Thyroid gland (tissue), 4 donors: ENCODE measurements around the gene NUBPL. TPM values are rescaled to one million over a fixed set of nuclear protein-coding genes. Genes with fewer than 3 reads are reported as not detected.

Experiments used
- DNase-seq, 2 donors: peaks; one replicate each; pipeline ENCODE4 v3.0.0-alpha.2; 2019
- H3K27ac ChIP-seq, 3 donors: fragments of 200-600 bp; sonication (generic); 1 replicate in 2 of 3; 2 replicates in 1 of 3; pipeline ENCODE4 v1.5.1; 2016 to 2019; ENCODE audit warnings: mild to moderate bottlenecking in 1 of 3, moderate library complexity in 1 of 3
- H3K27me3 ChIP-seq: fragments of 200-600 bp; sonication (generic); one replicate; pipeline ENCODE4 v1.5.1; 2019
- H3K36me3 ChIP-seq, 2 donors: fragments of 200-600 bp; sonication (generic); one replicate each; pipeline ENCODE4 v1.5.1; 2016 to 2019
- H3K4me1 ChIP-seq, 2 donors: fragments of 200-600 bp; sonication (generic); one replicate each; pipeline ENCODE4 v1.5.1; 2017 to 2019
- H3K4me3 ChIP-seq, 3 donors: fragments of 200-600 bp; sonication (generic); replicated peaks in 1 of 3; 1 replicate in 2 of 3; 2 replicates in 1 of 3; pipeline ENCODE4 v1.5.1; 2016; ENCODE audit warnings: mild to moderate bottlenecking in 1 of 3
- H3K9me3 ChIP-seq: fragments of 200-600 bp; sonication (generic); one replicate; pipeline ENCODE4 v1.5.1; 2017
- POLR2A ChIP-seq, 2 donors: fragments of 450-650 bp; IDR thresholded peaks; one replicate each; pipeline ENCODE4 v1.6.1; 2017; ENCODE audit warnings: antibody characterized with exemption in 2 of 2, mild to moderate bottlenecking in 2 of 2, moderate library complexity in 1 of 2
- WGBS, 2 donors: methylation state at CpG; one replicate each; pipeline ENCODE4 v1.1.5; 2017; 5-methylcytosine and 5-hydroxymethylcytosine counted together
- intact Hi-C: fragments of 100-400 bp; cut with DNase I; formaldehyde crosslinking; loops from one replicate; pipeline ENCODE4 v1.15.1; 2023
- total RNA-seq, 4 donors: library from RNA; depleted of rRNA; stranded (reverse); fragments of >200 nt; gene quantifications; one replicate each; pipeline ENCODE4 v1.2.3, GENCODE V29; 2016
- TF ChIP-seq, protein P1 (sequence below), 6 experiments: fragments of 200-600 bp in 3 of 6; fragments of 450-650 bp in 3 of 6; sonication (generic) in 3 of 6; IDR thresholded peaks; one replicate each; pipeline ENCODE4 v1.5.1; 2016 to 2019; ENCODE audit warnings: antibody characterized with exemption in 6 of 6, mild to moderate bottlenecking in 2 of 6, inconsistent platforms in 1 of 6, moderate library complexity in 1 of 6

Gene NUBPL
- total RNA-seq, 4 donors from 2014 or later, result 12.0 to 27.1 (median 14.2) TPM

DNA sequence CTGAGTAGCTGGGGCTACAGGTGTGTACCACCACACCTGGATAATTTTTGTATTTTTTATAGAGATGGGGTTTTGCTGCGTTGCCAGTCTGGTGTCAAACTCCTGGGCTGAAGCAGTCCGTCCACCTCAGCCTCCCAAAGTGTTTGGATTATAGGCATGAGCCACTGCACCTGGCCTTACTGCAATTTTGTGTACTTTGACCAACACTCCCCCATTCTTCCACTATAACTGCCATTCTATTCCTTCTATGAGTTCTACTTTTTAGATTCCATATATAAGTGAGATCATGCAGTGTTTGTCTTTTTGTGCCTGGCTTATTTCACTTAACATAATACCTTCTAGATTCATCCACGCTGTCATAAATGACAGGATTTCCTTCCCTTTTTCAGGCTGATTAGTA is 199.1 kb downstream of the NUBPL start:
- no peak for DNase-seq
- intact Hi-C loops, result no loop called here
- Histone ChIP-seq H3K4me3 (no peak overlapping the region), H3K27me3 (no peaks in the 10 kb centered on the region), H3K4me1 (no peaks in the 10 kb centered on the region), H3K27ac (no peak overlapping the region), H3K9me3 (no peaks in the 10 kb centered on the region), H3K36me3 (no peaks in the 10 kb centered on the region)
- 63 to 65% methylated on average over 3 of the region's 3 CpGs for WGBS, 2 donors
- TF ChIP-seq POLR2A (IDR thresholded peaks at IDR 0.05), result no peak
- TF ChIP-seq, protein P1, sequence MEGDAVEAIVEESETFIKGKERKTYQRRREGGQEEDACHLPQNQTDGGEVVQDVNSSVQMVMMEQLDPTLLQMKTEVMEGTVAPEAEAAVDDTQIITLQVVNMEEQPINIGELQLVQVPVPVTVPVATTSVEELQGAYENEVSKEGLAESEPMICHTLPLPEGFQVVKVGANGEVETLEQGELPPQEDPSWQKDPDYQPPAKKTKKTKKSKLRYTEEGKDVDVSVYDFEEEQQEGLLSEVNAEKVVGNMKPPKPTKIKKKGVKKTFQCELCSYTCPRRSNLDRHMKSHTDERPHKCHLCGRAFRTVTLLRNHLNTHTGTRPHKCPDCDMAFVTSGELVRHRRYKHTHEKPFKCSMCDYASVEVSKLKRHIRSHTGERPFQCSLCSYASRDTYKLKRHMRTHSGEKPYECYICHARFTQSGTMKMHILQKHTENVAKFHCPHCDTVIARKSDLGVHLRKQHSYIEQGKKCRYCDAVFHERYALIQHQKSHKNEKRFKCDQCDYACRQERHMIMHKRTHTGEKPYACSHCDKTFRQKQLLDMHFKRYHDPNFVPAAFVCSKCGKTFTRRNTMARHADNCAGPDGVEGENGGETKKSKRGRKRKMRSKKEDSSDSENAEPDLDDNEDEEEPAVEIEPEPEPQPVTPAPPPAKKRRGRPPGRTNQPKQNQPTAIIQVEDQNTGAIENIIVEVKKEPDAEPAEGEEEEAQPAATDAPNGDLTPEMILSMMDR (IDR thresholded peaks at IDR 0.05), result no peak

DNA sequence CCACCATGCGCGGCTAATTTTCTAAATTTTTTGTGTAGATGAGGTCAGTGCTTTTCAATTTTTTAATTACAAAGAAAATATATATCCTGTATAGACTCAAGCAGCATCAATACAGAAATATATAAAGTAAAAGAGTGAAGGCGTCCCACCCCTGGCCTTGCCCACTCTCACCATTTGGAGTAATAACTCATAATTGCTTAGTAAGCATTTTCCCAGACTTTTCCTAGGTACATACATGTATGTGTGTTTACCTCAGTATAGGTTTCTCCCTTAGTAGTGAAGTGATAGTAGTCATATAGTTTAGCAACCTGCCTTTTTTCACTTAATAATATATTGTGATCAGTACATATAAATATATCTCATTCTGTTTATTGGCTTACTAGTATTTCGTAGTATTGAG is 200.1 kb downstream of the NUBPL start:
- WGBS, 2 donors, result 92 to 93% methylated on average over 4 of the region's 4 CpGs
- TF ChIP-seq, protein P1 (IDR thresholded peaks at IDR 0.05), result no peak
- no peak for TF ChIP-seq POLR2A (IDR thresholded peaks at IDR 0.05)
- Histone ChIP-seq H3K36me3 (no peaks in the 10 kb centered on the region), H3K9me3 (no peaks in the 10 kb centered on the region), H3K4me1 (no peaks in the 10 kb centered on the region), H3K27me3 (no peaks in the 10 kb centered on the region), H3K4me3 (no peak overlapping the region), H3K27ac (no peak overlapping the region)
- DNase-seq, result no peak
- intact Hi-C loops, result no loop called here

DNA sequence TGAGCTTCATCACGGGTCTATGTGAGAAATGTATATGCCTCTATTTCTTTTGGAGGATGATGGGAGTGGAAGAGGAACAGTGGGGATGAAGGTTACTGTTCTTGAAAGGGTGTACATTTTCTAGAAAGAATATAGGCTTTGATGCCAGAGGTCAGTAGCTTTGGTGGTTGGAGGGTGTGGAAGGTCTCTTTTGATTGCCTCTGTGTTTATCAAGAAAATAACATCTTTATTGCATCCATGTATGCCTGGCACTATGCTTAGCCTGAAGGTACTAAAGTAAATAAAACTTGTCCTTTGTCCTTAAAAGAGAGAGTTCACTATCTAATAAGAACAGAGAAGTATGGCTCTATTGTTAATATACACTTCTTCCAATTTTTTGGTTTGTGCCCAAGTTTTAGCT is 201.8 kb downstream of the NUBPL start:
- H3K4me3 ChIP-seq, result no peak overlapping the region
- no peak for TF ChIP-seq POLR2A (IDR thresholded peaks at IDR 0.05)
- TF ChIP-seq, protein P1 (IDR thresholded peaks at IDR 0.05), result no peak
- H3K27me3 ChIP-seq, result no peaks in the 10 kb centered on the region
- intact Hi-C loops, result no loop called here
- no peaks in the 10 kb centered on the region for H3K4me1 ChIP-seq
- no peaks in the 10 kb centered on the region for H3K9me3 ChIP-seq
- no peak overlapping the region for H3K27ac ChIP-seq
- H3K36me3 ChIP-seq, result no peaks in the 10 kb centered on the region
- DNase-seq, result no peak
- WGBS, 2 donors, result 93 to 97% methylated on average over 1 of the region's 1 CpG

DNA sequence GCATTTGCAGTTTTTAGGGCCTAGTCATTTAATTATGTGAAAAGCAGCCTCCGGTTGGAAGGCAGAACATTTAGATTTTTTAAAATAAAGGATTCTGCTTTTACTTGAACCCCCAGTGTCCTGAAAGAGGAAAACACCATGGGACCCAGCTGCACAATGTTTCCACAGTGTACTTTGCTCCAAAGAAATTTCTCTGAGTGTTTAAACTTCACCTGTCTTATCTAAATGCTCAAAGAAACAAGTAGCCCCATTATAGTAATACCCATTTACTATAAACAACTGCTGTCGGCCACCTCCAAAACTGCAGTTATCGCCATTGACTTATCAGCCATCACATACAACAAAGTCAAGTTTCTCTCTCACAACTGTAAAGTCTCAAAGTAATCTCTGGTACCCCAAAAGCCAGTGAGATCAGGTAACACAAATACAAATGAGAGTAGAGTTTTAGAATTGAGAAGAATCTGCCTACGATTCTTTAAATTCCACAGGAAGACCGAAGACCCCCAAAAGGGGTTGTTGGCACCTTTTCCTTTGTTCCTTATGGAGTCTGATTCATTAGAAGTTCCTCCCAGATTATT is 205.2 kb downstream of the NUBPL start:
- intact Hi-C loops, result no loop called here
- TF ChIP-seq, protein P1 (IDR thresholded peaks at IDR 0.05), result no peak
- TF ChIP-seq POLR2A (IDR thresholded peaks at IDR 0.05), result no peak
- Histone ChIP-seq H3K9me3 (no peaks in the 10 kb centered on the region), H3K36me3 (no peaks in the 10 kb centered on the region), H3K27me3 (no peaks in the 10 kb centered on the region), H3K4me3 (no peak overlapping the region), H3K4me1 (no peaks in the 10 kb centered on the region), H3K27ac (no peak overlapping the region)
- DNase-seq, result no peak
- 82 to 96% methylated on average over 5 of the region's 5 CpGs for WGBS, 2 donors

DNA sequence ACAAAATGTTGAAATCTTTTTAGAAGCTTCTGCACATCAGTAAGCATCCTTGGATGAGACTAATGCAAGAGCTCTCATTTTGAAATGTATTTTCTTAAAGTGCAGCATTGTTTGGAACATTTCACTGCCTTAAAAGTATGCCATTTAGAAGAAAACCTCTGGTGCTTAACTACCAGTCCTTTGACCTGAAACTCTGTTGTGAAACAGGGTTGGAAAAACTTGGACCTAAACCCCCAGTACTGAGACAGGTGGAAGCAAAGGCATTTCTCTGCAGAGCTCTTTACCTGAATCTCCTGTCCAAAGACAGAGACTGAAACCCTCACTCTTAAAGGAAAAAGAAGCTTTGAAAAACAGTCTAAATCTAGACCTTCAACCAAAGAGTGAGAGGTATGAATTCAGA is 207.2 kb downstream of the NUBPL start:
- no peaks in the 10 kb centered on the region for H3K4me1 ChIP-seq
- H3K27me3 ChIP-seq, result no peaks in the 10 kb centered on the region
- H3K4me3 ChIP-seq, result no peak overlapping the region
- no peak overlapping the region for H3K27ac ChIP-seq
- H3K36me3 ChIP-seq, result no peaks in the 10 kb centered on the region
- intact Hi-C loops, result no loop called here
- H3K9me3 ChIP-seq, result no peaks in the 10 kb centered on the region
- no peak for TF ChIP-seq POLR2A (IDR thresholded peaks at IDR 0.05)
- TF ChIP-seq, protein P1 (IDR thresholded peaks at IDR 0.05), result no peak
- DNase-seq, result no peak
